H1 (cell line): ENCODE measurements around the gene KLHL3.

Source experiments
- CBX8 ChIP-seq: fragments of 300-800, 300-1000 bp; sonication (generic); IDR thresholded peaks from 2 replicates; pipeline ENCODE4 v1.7.1; 2016; ENCODE audit warnings: low read depth, low read length, borderline replicate concordance
- CTCF ChIP-seq, 3 experiments: IDR thresholded peaks; 1 replicate in 2 of 3; 2 replicates in 1 of 3; pipeline versions ENCODE4 v1.5.1 to v1.6.1; 2011; ENCODE audit warnings: low read length in 3 of 3, mild to moderate bottlenecking in 3 of 3, inconsistent platforms in 2 of 3, low read depth in 1 of 3, moderate library complexity in 1 of 3; ENCODE audit not compliant: insufficient read depth in 1 of 3; ENCODE audit errors: control extremely low read depth in 1 of 3
- KDM1A ChIP-seq: fragments of 200-600, 300-600 bp; sonication (generic); IDR thresholded peaks from 2 replicates; pipeline ENCODE4 v1.7.1; 2016; ENCODE audit warnings: mild to moderate bottlenecking, low read length, borderline replicate concordance
- POLR2A ChIP-seq, 2 experiments: IDR thresholded peaks; 1 replicate in 1 of 2; 2 replicates in 1 of 2; pipeline ENCODE4 v1.6.1; 2011; ENCODE audit warnings: low read depth in 2 of 2, low read length in 2 of 2, mild to moderate bottlenecking in 2 of 2; ENCODE audit errors: control extremely low read depth in 1 of 2
- POLR2AphosphoS5 ChIP-seq: IDR thresholded peaks from 2 replicates; pipeline ENCODE4 v1.6.1; 2011; ENCODE audit warnings: low read depth, low read length
- RAD21 ChIP-seq, 2 experiments: IDR thresholded peaks in 1 of 2; conservative IDR thresholded peaks in 1 of 2; 2 replicates each; pipeline ENCODE4 v1.6.1; 2011; ENCODE audit warnings: low read depth in 2 of 2, low read length in 2 of 2, improper control_type of control experiment in 1 of 2, inconsistent platforms in 1 of 2, mild to moderate bottlenecking in 1 of 2, moderate library complexity in 1 of 2
- SP4 ChIP-seq: IDR thresholded peaks from 2 replicates; pipeline ENCODE4 v1.6.1; 2012; ENCODE audit warnings: low read length, inconsistent platforms

GRCh38 chr5:137760719-137761516 is 25.0 kb upstream of the KLHL3 start:
- no peak for TF ChIP-seq POLR2AphosphoS5
- TF ChIP-seq RAD21 (IDR thresholded peaks at IDR 0.05 in 1 of 2, conservative IDR thresholded peaks at IDR 0.05 in 1 of 2; ENCODE audit: low read depth in 2 of 2, low read length in 2 of 2): no peak
- no peak for TF ChIP-seq POLR2A (IDR thresholded peaks at IDR 0.05; ENCODE audit: control extremely low read depth in 1 of 2, low read depth in 2 of 2, low read length in 2 of 2)
- TF ChIP-seq CBX8: no peak
- TF ChIP-seq SP4: no peak
- no peak for TF ChIP-seq KDM1A
- no peak for TF ChIP-seq CTCF (IDR thresholded peaks at IDR 0.05; ENCODE audit: control extremely low read depth in 1 of 3, insufficient read depth in 1 of 3, low read depth in 1 of 3, low read length in 3 of 3)
